Caco-2 (cell line): Measurements from ENCODE around the gene VCP. TPM values are rescaled to one million over a fixed set of nuclear protein-coding genes. Genes with fewer than 3 reads are reported as not detected.

Experiments used
- BruUV-seq: library from RNA; stranded (reverse); fragments of 400-500 nt; replicated peaks from 2 replicates; lab custom pipeline; 2021; lab: Mats Ljungman, UMichigan
- CTCF ChIA-PET: fragments of 300-600 bp; sonication (Branson Sonifier 250); formaldehyde crosslinking; loops from one replicate; lab custom pipeline; 2022; ENCODE audit warnings: antibody characterized with exemption; lab: Charles Lee
- POLR2A ChIA-PET: fragments of 300-600 bp; sonication (Branson Sonifier 250); formaldehyde crosslinking; loops from one replicate; lab custom pipeline; 2022; ENCODE audit warnings: antibody characterized with exemption; lab: Charles Lee
- DNase-seq, 2 experiments: peaks; one replicate each; pipeline versions ENCODE4 v3.0.0 to v3.0.0-alpha.2; 2020 to 2022
- H3K27me3 ChIP-seq: replicated peaks from 2 replicates; pipeline ENCODE4 v1.6.0; 2011; ENCODE audit warnings: low read length; ENCODE audit not compliant: control insufficient read depth, insufficient read depth
- H3K36me3 ChIP-seq: 2 replicates; pipeline ENCODE4 v1.5.1; 2011; ENCODE audit warnings: low read length; ENCODE audit not compliant: control insufficient read depth, insufficient read depth
- H3K4me1 ChIP-seq: fragments of 250-450 bp; sonication (Bioruptor Pico); 2 replicates; pipeline ENCODE4 v1.5.1; 2020; ENCODE audit warnings: mild to moderate bottlenecking
- H3K4me3 ChIP-seq: 2 replicates; pipeline ENCODE4 v1.5.1; 2011; ENCODE audit warnings: low read depth, mild to moderate bottlenecking, control low read depth, low read length
- H3K9me3 ChIP-seq: fragments of 250-450 bp; sonication (Bioruptor Pico); 2 replicates; pipeline ENCODE4 v1.5.1; 2020; ENCODE audit warnings: mild to moderate bottlenecking, moderate library complexity
- H3K27ac Mint-ChIP-seq: one replicate; pipeline ENCODE4 v1.8.0; 2022; ENCODE audit warnings: mixed read lengths; ENCODE audit not compliant: unreplicated experiment
- H3K27me3 Mint-ChIP-seq: one replicate; pipeline ENCODE4 v1.8.0; 2022; ENCODE audit warnings: mixed read lengths; ENCODE audit not compliant: insufficient read depth, unreplicated experiment
- H3K36me3 Mint-ChIP-seq: one replicate; pipeline ENCODE4 v1.8.0; 2022; ENCODE audit warnings: mild to moderate bottlenecking, mixed read lengths; ENCODE audit not compliant: insufficient read depth, unreplicated experiment
- H3K4me1 Mint-ChIP-seq: one replicate; pipeline ENCODE4 v1.8.0; 2022; ENCODE audit warnings: low read depth, mixed read lengths; ENCODE audit not compliant: unreplicated experiment
- H3K4me3 Mint-ChIP-seq: one replicate; pipeline ENCODE4 v1.8.0; 2022; ENCODE audit warnings: mild to moderate bottlenecking, moderate library complexity, mixed read lengths; ENCODE audit not compliant: unreplicated experiment
- H3K9me3 Mint-ChIP-seq: one replicate; pipeline ENCODE4 v1.8.0; 2022; ENCODE audit warnings: mixed read lengths; ENCODE audit not compliant: unreplicated experiment
- CTCF ChIP-seq, 2 experiments: fragments of 200-600 bp in 1 of 2; IDR thresholded peaks; 1 replicate in 1 of 2; 2 replicates in 1 of 2; pipeline versions ENCODE4 v1.5.1 to v1.8.0; 2011 to 2022; ENCODE audit warnings: antibody characterized with exemption in 1 of 2, control low read depth in 1 of 2, inconsistent platforms in 1 of 2, low read depth in 1 of 2, low read length in 1 of 2, mild to moderate bottlenecking in 1 of 2, moderate library complexity in 1 of 2; ENCODE audit not compliant: insufficient read depth in 1 of 2, severe bottlenecking in 1 of 2, unreplicated experiment in 1 of 2
- intact Hi-C: fragments of 100-400 bp; cut with micrococcal nuclease; formaldehyde crosslinking; loops from one replicate; pipeline ENCODE4 v1.10.0; 2022; ENCODE audit not compliant: unreplicated experiment
- total RNA-seq: library from RNA; stranded (reverse); gene quantifications from 2 replicates; pipeline ENCODE4 v1.2.3, GENCODE V29; 2022

Gene VCP
- total RNA-seq, 1 experiment from 2014 or later = 281 TPM

- no peaks in the 10 kb centered on the region for H3K9me3 Mint-ChIP-seq
- Histone ChIP-seq H3K27me3 (no peaks in the 10 kb centered on the region), H3K4me3 (no peak overlapping the region), H3K4me1 (no peaks in the 10 kb centered on the region), H3K9me3 (no peaks in the 10 kb centered on the region), H3K36me3 (no peaks in the 10 kb centered on the region; the same call in none of the 2 replicates)
- intact Hi-C loops = loop anchor here (1.0 to 2.0 kb wide), 2 partner anchors 57 to 152 kb away; no protein-coding TSS in a partner anchor
- H3K27ac Mint-ChIP-seq = no peak overlapping the region
- peaks cover 48% of the 10 kb centered on the region for H3K36me3 Mint-ChIP-seq
- peak; percentile 74 to 75 for TF ChIP-seq CTCF (IDR thresholded peaks at IDR 0.05; ENCODE audit: insufficient read depth in 1 of 2, low read depth in 1 of 2, low read length in 1 of 2, severe bottlenecking in 1 of 2, unreplicated experiment in 1 of 2)
- H3K4me3 Mint-ChIP-seq = no peak overlapping the region
- DNase-seq = peak; percentile 58 to 66
- H3K4me1 Mint-ChIP-seq = no peaks in the 10 kb centered on the region
- ChIA-PET CTCF (interaction anchor here (0.6 to 3.9 kb wide), 15 partner anchors 8 to 403 kb away, joined by 3 to 76 read pairs (median 4); partner anchors contain the start of genes FANCG and VCP), POLR2A (interaction anchor here (0.5 to 1.1 kb wide), 2 partner anchors 18 to 21 kb away, joined by 5 to 10 read pairs; partner anchors contain the start of gene VCP)
- no peaks in the 10 kb centered on the region for H3K27me3 Mint-ChIP-seq
- BruUV-seq = no TSS peak
Observed at GRCh38 chr9:35051069-35051967, 21.1 kb downstream of the VCP start.

- Mint-ChIP-seq H3K4me3 (no peak overlapping the region), H3K4me1 (no peaks in the 10 kb centered on the region), H3K9me3 (no peaks in the 10 kb centered on the region), H3K27ac (no peak overlapping the region), H3K27me3 (no peaks in the 10 kb centered on the region), H3K36me3 (peaks cover 22% of the 10 kb centered on the region)
- intact Hi-C loops = no loop called here
- CTCF ChIA-PET = no interaction called here
- H3K9me3 ChIP-seq = no peaks in the 10 kb centered on the region
- TF ChIP-seq CTCF (IDR thresholded peaks at IDR 0.05; ENCODE audit: insufficient read depth in 1 of 2, low read depth in 1 of 2, low read length in 1 of 2, severe bottlenecking in 1 of 2, unreplicated experiment in 1 of 2) = no peak
- H3K27me3 ChIP-seq = no peaks in the 10 kb centered on the region
- POLR2A ChIA-PET = no interaction called here
- no peak for DNase-seq
- H3K36me3 ChIP-seq = no peaks in the 10 kb centered on the region; the same call in none of the 2 replicates
- BruUV-seq = no TSS peak
- no peaks in the 10 kb centered on the region for H3K4me1 ChIP-seq
- no peak overlapping the region for H3K4me3 ChIP-seq
Observed at GRCh38 chr9:35048511-35048910, 23.9 kb downstream of the VCP start.

- no peak overlapping the region for H3K4me3 ChIP-seq
- H3K27me3 Mint-ChIP-seq = no peaks in the 10 kb centered on the region
- no peak for DNase-seq
- no peaks in the 10 kb centered on the region for H3K36me3 ChIP-seq
- H3K4me1 Mint-ChIP-seq = no peaks in the 10 kb centered on the region
- no peaks in the 10 kb centered on the region for H3K9me3 ChIP-seq
- no TSS peak for BruUV-seq
- no peak for TF ChIP-seq CTCF (IDR thresholded peaks at IDR 0.05; ENCODE audit: insufficient read depth in 1 of 2, low read depth in 1 of 2, low read length in 1 of 2, severe bottlenecking in 1 of 2, unreplicated experiment in 1 of 2)
- peaks cover 10% of the 10 kb centered on the region for H3K4me1 ChIP-seq
- H3K36me3 Mint-ChIP-seq = peaks cover 7% of the 10 kb centered on the region
- H3K27ac Mint-ChIP-seq = no peak overlapping the region
- intact Hi-C loops = no loop called here
- H3K9me3 Mint-ChIP-seq = no peaks in the 10 kb centered on the region
- no peaks in the 10 kb centered on the region for H3K27me3 ChIP-seq
- ChIA-PET CTCF (no interaction called here), POLR2A (no interaction called here)
- no peak overlapping the region for H3K4me3 Mint-ChIP-seq
Observed at GRCh38 chr9:35044071-35044470, 28.4 kb downstream of the VCP start.
